Stomach (tissue), 9 donors: ENCODE data around the gene CLPX. TPM values are rescaled to one million over a fixed set of nuclear protein-coding genes. Genes with fewer than 3 reads are reported as not detected.

ENCODE experiments used
- DNase-seq, 2 donors: peaks; one replicate each; pipeline versions ENCODE4 v3.0.0 to v3.0.0-alpha.2; 2013 to 2019
- H3K27ac ChIP-seq, 5 donors: fragments of 200-600 bp in 4 of 5; sonication (generic) in 4 of 5; one replicate each; pipeline ENCODE4 v1.5.1; 2013 to 2019; ENCODE audit warnings: mild to moderate bottlenecking in 1 of 5, moderate library complexity in 1 of 5
- H3K27me3 ChIP-seq, 3 donors: fragments of 200-600 bp; sonication (generic); one replicate each; pipeline ENCODE4 v1.5.1; 2017 to 2019; ENCODE audit warnings: mixed run types in 1 of 3
- H3K36me3 ChIP-seq, 4 donors: fragments of 200-600 bp; sonication (generic); 1 replicate in 3 of 4; 2 replicates in 1 of 4; pipeline ENCODE4 v1.5.1; 2016 to 2019
- H3K4me1 ChIP-seq, 4 donors: fragments of 200-600 bp; sonication (generic); one replicate each; pipeline ENCODE4 v1.5.1; 2016 to 2019
- H3K4me3 ChIP-seq, 4 donors: fragments of 200-600 bp; sonication (generic) in 3 of 4; one replicate each; pipeline ENCODE4 v1.5.1; 2016 to 2019; ENCODE audit warnings: mild to moderate bottlenecking in 1 of 4
- H3K9me3 ChIP-seq, 4 donors: fragments of 200-600 bp; sonication (generic); one replicate each; pipeline ENCODE4 v1.5.1; 2016 to 2019
- CTCF ChIP-seq, 7 experiments: fragments of 450-650 bp in 4 of 7; fragments of 200-600 bp in 3 of 7; sonication (generic) in 3 of 7; IDR thresholded peaks; one replicate each; pipeline ENCODE4 v1.5.1; 2016 to 2019; ENCODE audit warnings: antibody characterized with exemption in 7 of 7, control low read depth in 2 of 7, mild to moderate bottlenecking in 1 of 7
- EP300 ChIP-seq: sonication (generic); formaldehyde crosslinking; IDR thresholded peaks from one replicate; pipeline ENCODE4 v1.6.1; 2017; ENCODE audit warnings: antibody characterized with exemption
- POLR2A ChIP-seq, 4 donors: fragments of 450-650 bp; IDR thresholded peaks; one replicate each; pipeline ENCODE4 v1.6.1; 2016; ENCODE audit warnings: antibody characterized with exemption in 4 of 4, control low read depth in 2 of 4, mild to moderate bottlenecking in 1 of 4, moderate library complexity in 1 of 4
- POLR2AphosphoS5 ChIP-seq, 3 donors: sonication (generic); formaldehyde crosslinking; IDR thresholded peaks; one replicate each; pipeline ENCODE4 v1.6.1; 2016; ENCODE audit warnings: antibody characterized with exemption in 3 of 3
- WGBS, 5 donors: extraction: QIAGEN DNeasy Blood & Tissue Kit in 3 of 5; methylation state at CpG; one replicate each; pipeline versions ENCODE4 v1.1.5 to v1.1.7; 2013 to 2018; 5-methylcytosine and 5-hydroxymethylcytosine counted together
- intact Hi-C: fragments of 100-400 bp; cut with DNase I; formaldehyde crosslinking; loops from one replicate; pipeline ENCODE4 v1.15.1; 2023; ENCODE audit warnings: low total_unique reads
- polyA plus RNA-seq, 3 donors: library from polyadenylated mRNA; stranded (reverse); fragments of 200-250 nt; gene quantifications; one replicate each; pipeline ENCODE4 v1.2.3, GENCODE V29; 2013
- total RNA-seq, 5 donors: library from RNA; depleted of rRNA; stranded (reverse); fragments of >200 nt; gene quantifications; one replicate each; pipeline versions ENCODE4 v1.1.0 to v1.2.3, GENCODE V29; 2014 to 2016
- donor health status: healthy with polysubstance abuse.
- donor health status: Bipolar disorder and iron deficiency.
- donor health status: healthy.

CLPX gene
- total and polyA plus RNA-seq, 8 donors, result 11.1 to 121 (median 39.2) TPM

- H3K27me3 ChIP-seq, result no peaks in the 10 kb centered on the region
- H3K4me3 ChIP-seq, result no peak overlapping the region
- peaks cover 0 to 11% (median 0%) of the 10 kb centered on the region in 4 donors for H3K4me1 ChIP-seq
- H3K27ac ChIP-seq, result no peak overlapping the region
- 95 to 99% (median 98%) methylated on average over 6 to 8 of the region's 8 CpGs for WGBS, 5 donors
- intact Hi-C loops, result loop anchor here (5.0 kb wide), 1 partner anchor 70 kb away; no protein-coding TSS in a partner anchor
- H3K9me3 ChIP-seq, result no peaks in the 10 kb centered on the region
- no peaks in the 10 kb centered on the region for H3K36me3 ChIP-seq
- DNase-seq, result no peak
- TF ChIP-seq POLR2A (IDR thresholded peaks at IDR 0.05) (no peak), POLR2AphosphoS5 (IDR thresholded peaks at IDR 0.05) (no peak), EP300 (no peak), CTCF (IDR thresholded peaks at IDR 0.05) (no peak)
Observed at GRCh38 chr15:65197337-65197645, 12.1 kb upstream of the CLPX start.

- intact Hi-C loops, result loop anchor here (5.0 kb wide), 1 partner anchor 71 kb away; no protein-coding TSS in a partner anchor
- no peak overlapping the region for H3K27ac ChIP-seq
- no peak overlapping the region for H3K4me3 ChIP-seq
- peaks cover 0 to 11% (median 0%) of the 10 kb centered on the region in 4 donors for H3K4me1 ChIP-seq
- no peaks in the 10 kb centered on the region for H3K36me3 ChIP-seq
- 90 to 96% (median 96%) methylated on average over 9 to 19 of the region's 19 CpGs for WGBS, 5 donors
- no peak for DNase-seq
- no peaks in the 10 kb centered on the region for H3K27me3 ChIP-seq
- no peaks in the 10 kb centered on the region for H3K9me3 ChIP-seq
- no peak for TF ChIP-seq CTCF (IDR thresholded peaks at IDR 0.05)
- TF ChIP-seq POLR2AphosphoS5 (IDR thresholded peaks at IDR 0.05), result no peak
- TF ChIP-seq POLR2A (IDR thresholded peaks at IDR 0.05), result no peak
- TF ChIP-seq EP300, result no peak
Observed at GRCh38 chr15:65196637-65197336, 11.6 kb upstream of the CLPX start.

GRCh38 chr15:65195548-65195923, 10.4 kb upstream of the CLPX start:
- H3K9me3 ChIP-seq, result no peaks in the 10 kb centered on the region
- no peak overlapping the region for H3K4me3 ChIP-seq
- 58 to 69% (median 62%) methylated on average over 5 of the region's 5 CpGs for WGBS, 5 donors
- intact Hi-C loops, result loop anchor here (5.0 kb wide), 1 partner anchor 72 kb away; no protein-coding TSS in a partner anchor
- peaks cover 0 to 11% (median 0%) of the 10 kb centered on the region in 4 donors for H3K4me1 ChIP-seq
- TF ChIP-seq POLR2AphosphoS5 (IDR thresholded peaks at IDR 0.05) (no peak), CTCF (IDR thresholded peaks at IDR 0.05) (no peak), EP300 (no peak), POLR2A (IDR thresholded peaks at IDR 0.05) (no peak)
- H3K27ac ChIP-seq, result peak overlapping the region in 3 of 5 donors; percentile 19 to 64 (median 56)
- H3K27me3 ChIP-seq, result no peaks in the 10 kb centered on the region
- peak in 1 of 2 donors; percentile 56 for DNase-seq
- no peaks in the 10 kb centered on the region for H3K36me3 ChIP-seq

GRCh38 chr15:65194826-65195547, 9.8 kb upstream of the CLPX start:
- TF ChIP-seq POLR2A (IDR thresholded peaks at IDR 0.05), result no peak
- TF ChIP-seq CTCF (IDR thresholded peaks at IDR 0.05), result no peak
- TF ChIP-seq EP300, result no peak
- no peak for TF ChIP-seq POLR2AphosphoS5 (IDR thresholded peaks at IDR 0.05)
- 45 to 68% (median 60%) methylated on average over 5 to 7 of the region's 7 CpGs for WGBS, 5 donors
- intact Hi-C loops, result loop anchor here (5.0 kb wide), 1 partner anchor 72 kb away; no protein-coding TSS in a partner anchor
- H3K27ac ChIP-seq, result peak overlapping the region in 3 of 5 donors; percentile 19 to 64 (median 56)
- peak in 1 of 2 donors; percentile 69 for DNase-seq
- no peaks in the 10 kb centered on the region for H3K27me3 ChIP-seq
- H3K9me3 ChIP-seq, result no peaks in the 10 kb centered on the region
- no peaks in the 10 kb centered on the region for H3K36me3 ChIP-seq
- H3K4me1 ChIP-seq, result peaks cover 0 to 11% (median 0%) of the 10 kb centered on the region in 4 donors
- no peak overlapping the region for H3K4me3 ChIP-seq
